22Rv1 (cell line): ENCODE results near the gene PLD5.

Source experiments
- ZFX ChIP-seq: fragments of 450-650 bp; IDR thresholded peaks from 2 replicates; pipeline ENCODE4 v1.6.1; 2017; ENCODE audit warnings: antibody characterized with exemption, borderline replicate concordance
- TF ChIP-seq, protein P1 (sequence below): fragments of 450-650 bp; IDR thresholded peaks from 2 replicates; pipeline ENCODE4 v1.5.1; 2017; ENCODE audit warnings: mild to moderate bottlenecking

DNA sequence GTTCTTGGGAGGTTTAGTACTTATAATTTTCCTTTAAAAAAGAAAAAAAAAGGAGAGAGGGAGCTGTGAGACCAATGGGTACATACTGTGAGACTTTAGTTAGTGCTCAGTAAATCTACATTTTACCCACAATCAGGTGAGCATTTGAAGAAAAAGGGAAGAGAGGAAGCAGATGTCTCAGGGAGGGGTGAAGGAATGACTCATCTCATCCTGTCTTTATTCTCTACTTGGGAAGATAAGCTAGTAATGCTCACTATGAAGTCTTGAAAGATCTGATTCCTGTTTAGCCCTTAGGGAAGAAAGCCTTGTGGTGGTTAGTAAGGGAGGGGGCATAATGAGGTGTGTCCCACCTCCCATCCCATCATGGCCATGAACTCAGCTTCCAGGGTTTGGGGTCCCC lies 112.6 kb downstream of the PLD5 start:
- TF ChIP-seq, protein P1, sequence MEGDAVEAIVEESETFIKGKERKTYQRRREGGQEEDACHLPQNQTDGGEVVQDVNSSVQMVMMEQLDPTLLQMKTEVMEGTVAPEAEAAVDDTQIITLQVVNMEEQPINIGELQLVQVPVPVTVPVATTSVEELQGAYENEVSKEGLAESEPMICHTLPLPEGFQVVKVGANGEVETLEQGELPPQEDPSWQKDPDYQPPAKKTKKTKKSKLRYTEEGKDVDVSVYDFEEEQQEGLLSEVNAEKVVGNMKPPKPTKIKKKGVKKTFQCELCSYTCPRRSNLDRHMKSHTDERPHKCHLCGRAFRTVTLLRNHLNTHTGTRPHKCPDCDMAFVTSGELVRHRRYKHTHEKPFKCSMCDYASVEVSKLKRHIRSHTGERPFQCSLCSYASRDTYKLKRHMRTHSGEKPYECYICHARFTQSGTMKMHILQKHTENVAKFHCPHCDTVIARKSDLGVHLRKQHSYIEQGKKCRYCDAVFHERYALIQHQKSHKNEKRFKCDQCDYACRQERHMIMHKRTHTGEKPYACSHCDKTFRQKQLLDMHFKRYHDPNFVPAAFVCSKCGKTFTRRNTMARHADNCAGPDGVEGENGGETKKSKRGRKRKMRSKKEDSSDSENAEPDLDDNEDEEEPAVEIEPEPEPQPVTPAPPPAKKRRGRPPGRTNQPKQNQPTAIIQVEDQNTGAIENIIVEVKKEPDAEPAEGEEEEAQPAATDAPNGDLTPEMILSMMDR = no peak
- TF ChIP-seq ZFX = no peak
